Chondrocyte (in vitro differentiated cells): ENCODE measurements around the gene COL8A1. TPM values are rescaled to one million over a fixed set of nuclear protein-coding genes. Genes with fewer than 3 reads are reported as not detected.

Experiments
- DNase-seq: peaks from one replicate; pipeline ENCODE4 v3.0.0; 2021; ENCODE audit warnings: mixed read lengths, low spot score
- H3K27ac Mint-ChIP-seq: one replicate; pipeline ENCODE4 v1.8.0; 2021; ENCODE audit warnings: mild to moderate bottlenecking, moderate library complexity, mixed read lengths; ENCODE audit not compliant: unreplicated experiment
- H3K27me3 Mint-ChIP-seq: 2 replicates; pipeline ENCODE4 v1.8.0; 2021; ENCODE audit warnings: low read depth, mixed read lengths
- H3K36me3 Mint-ChIP-seq: 2 replicates; pipeline ENCODE4 v1.8.0; 2021; ENCODE audit warnings: low read depth, mixed read lengths
- H3K4me1 Mint-ChIP-seq: 2 replicates; pipeline ENCODE4 v1.8.0; 2021; ENCODE audit warnings: low read depth, mild to moderate bottlenecking, mixed read lengths
- H3K4me3 Mint-ChIP-seq: one replicate; pipeline ENCODE4 v1.8.0; 2021; ENCODE audit warnings: mild to moderate bottlenecking, moderate library complexity, mixed read lengths; ENCODE audit not compliant: unreplicated experiment
- H3K9me3 Mint-ChIP-seq: 2 replicates; pipeline ENCODE4 v1.8.0; 2021; ENCODE audit warnings: low read depth, mixed read lengths
- total RNA-seq: library from RNA; stranded (reverse); gene quantifications from 3 replicates; pipeline ENCODE4 v1.2.1, GENCODE V29; 2021
- TF ChIP-seq, protein P1 (sequence below): fragments of 200-600 bp; sonication (generic); IDR thresholded peaks from 2 replicates; pipeline ENCODE4 v1.5.0; 2021; ENCODE audit warnings: antibody characterized with exemption, mild to moderate bottlenecking, moderate library complexity

Gene COL8A1
- total RNA-seq, 1 donor from 2014 or later = 2,343 TPM

DNA sequence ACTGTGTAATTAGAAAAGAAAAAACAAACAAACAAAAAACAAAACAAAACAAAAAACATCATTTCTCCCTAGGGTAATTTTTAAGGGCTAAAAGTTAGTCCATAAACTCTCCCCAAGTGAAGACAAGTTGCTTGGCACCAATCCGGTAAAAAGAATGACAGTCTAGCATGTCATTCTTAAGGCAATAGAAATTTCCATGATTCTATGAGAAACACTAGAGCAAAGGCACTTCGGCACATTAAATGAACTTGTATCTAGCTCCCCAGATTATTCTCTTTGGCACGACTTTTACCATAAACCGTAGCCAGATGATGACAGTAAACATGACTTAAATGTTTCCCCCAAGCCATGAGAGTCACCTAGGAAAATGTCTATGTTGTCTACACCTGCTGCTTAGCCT lies 10.1 kb downstream of the COL8A1 start:
- peaks cover 55% of the 10 kb centered on the region for H3K36me3 Mint-ChIP-seq
- H3K4me3 Mint-ChIP-seq = peak overlapping the region; percentile 55
- peaks cover 93% of the 10 kb centered on the region for H3K4me1 Mint-ChIP-seq

DNA sequence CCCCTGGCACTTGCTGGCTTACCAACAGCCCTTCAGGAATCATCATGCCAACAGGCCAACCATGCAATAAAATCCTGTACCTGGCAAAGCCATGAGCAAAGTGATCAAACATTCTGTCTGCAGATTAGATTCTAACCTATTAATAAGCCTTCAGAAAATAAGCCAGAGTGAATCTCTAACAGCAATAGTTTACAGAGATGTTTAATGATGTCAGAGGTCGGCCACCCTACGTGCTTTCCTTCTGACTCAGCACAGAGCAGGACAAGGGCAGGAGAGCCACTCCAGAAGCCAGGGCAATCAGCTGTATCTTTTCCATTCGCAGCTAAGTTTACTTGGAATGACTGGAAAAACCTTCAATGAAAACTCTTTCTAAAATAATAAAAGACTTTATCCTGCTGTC lies 13.1 kb downstream of the COL8A1 start:
- no peak for DNase-seq
- peak overlapping the region; percentile 79 for H3K27ac Mint-ChIP-seq
- no peaks in the 10 kb centered on the region for H3K9me3 Mint-ChIP-seq
- TF ChIP-seq, protein P1, sequence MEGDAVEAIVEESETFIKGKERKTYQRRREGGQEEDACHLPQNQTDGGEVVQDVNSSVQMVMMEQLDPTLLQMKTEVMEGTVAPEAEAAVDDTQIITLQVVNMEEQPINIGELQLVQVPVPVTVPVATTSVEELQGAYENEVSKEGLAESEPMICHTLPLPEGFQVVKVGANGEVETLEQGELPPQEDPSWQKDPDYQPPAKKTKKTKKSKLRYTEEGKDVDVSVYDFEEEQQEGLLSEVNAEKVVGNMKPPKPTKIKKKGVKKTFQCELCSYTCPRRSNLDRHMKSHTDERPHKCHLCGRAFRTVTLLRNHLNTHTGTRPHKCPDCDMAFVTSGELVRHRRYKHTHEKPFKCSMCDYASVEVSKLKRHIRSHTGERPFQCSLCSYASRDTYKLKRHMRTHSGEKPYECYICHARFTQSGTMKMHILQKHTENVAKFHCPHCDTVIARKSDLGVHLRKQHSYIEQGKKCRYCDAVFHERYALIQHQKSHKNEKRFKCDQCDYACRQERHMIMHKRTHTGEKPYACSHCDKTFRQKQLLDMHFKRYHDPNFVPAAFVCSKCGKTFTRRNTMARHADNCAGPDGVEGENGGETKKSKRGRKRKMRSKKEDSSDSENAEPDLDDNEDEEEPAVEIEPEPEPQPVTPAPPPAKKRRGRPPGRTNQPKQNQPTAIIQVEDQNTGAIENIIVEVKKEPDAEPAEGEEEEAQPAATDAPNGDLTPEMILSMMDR = no peak
- H3K4me1 Mint-ChIP-seq = peaks cover 93% of the 10 kb centered on the region
- peaks cover 55% of the 10 kb centered on the region for H3K36me3 Mint-ChIP-seq
- H3K27me3 Mint-ChIP-seq = no peaks in the 10 kb centered on the region
- peak overlapping the region; percentile 47 for H3K4me3 Mint-ChIP-seq

More for the DNA sequence above, 10.1 kb downstream of the COL8A1 start:
- H3K27me3 Mint-ChIP-seq = no peaks in the 10 kb centered on the region
- TF ChIP-seq, protein P1 = no peak
- no peaks in the 10 kb centered on the region for H3K9me3 Mint-ChIP-seq
- no peak for DNase-seq
- peak overlapping the region; percentile 98 for H3K27ac Mint-ChIP-seq

DNA sequence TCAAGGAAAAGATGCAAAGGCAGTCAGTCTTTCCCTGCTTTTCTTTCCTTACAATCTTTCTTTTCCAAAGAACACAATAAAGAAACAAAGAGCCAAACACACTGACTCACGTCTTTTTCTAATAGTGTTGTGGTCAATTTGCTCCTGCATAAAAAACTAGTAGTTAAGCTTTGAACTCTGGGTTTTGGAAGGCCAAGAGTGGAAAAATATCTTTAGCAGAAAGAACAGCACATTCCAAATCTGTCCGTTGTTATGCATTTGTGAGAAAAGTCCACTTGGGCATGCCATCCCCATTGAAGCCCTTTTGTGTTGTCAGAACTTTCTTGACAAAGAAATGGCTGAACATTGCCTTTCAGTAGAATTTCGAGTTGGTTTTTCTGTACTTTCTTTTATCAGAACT lies 18.2 kb downstream of the COL8A1 start:
- Mint-ChIP-seq H3K36me3 (peaks cover 64% of the 10 kb centered on the region), H3K4me1 (peaks cover 97% of the 10 kb centered on the region), H3K9me3 (no peaks in the 10 kb centered on the region), H3K4me3 (no peak overlapping the region), H3K27ac (peak overlapping the region; percentile 87), H3K27me3 (no peaks in the 10 kb centered on the region)
- no peak for DNase-seq
- TF ChIP-seq, protein P1 = no peak

DNA sequence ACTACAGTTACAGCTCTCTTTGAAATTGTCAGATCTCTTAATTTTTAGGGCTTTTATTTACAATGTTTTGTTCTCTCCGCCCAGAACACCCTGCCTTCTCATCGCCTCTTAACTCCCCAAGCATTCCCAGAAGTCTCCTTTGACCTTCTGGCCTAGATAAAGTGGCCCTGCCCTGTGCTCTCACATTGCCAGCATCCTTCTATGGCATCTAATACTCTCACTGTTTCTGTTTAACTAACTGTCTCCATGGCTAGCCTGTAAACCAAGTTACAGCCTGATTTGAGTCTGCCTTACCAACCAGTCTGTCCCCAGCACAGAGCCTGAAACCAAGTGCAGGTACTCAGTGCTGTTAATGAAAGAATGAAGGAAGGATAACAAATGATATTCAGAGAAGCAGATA lies 19.9 kb downstream of the COL8A1 start:
- Mint-ChIP-seq H3K36me3 (peaks cover 61% of the 10 kb centered on the region), H3K4me3 (peak overlapping the region; percentile 13), H3K4me1 (peaks cover 93% of the 10 kb centered on the region), H3K27me3 (no peaks in the 10 kb centered on the region), H3K9me3 (no peaks in the 10 kb centered on the region), H3K27ac (peak overlapping the region; percentile 87)
- TF ChIP-seq, protein P1 = no peak
- DNase-seq = no peak

DNA sequence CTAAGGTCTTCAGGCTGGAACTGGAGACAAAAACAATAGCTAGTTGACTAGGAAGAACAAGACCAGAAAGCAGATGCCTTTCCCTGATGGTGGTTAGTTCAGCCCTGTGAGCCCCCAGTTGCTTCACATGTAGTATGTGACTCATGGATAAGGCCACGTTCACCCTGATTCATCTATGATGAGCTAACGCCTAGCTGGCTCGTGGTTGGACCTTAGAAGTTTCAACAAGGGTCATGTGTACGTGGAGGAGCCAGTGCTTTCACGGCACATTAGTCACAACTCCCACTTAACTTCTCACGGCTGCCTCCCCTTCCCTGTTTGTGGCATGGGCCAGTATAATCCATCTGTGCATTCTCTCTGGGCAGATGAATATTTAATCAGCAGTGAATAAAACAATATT lies 20.6 kb downstream of the COL8A1 start:
- peak overlapping the region; percentile 16 for H3K4me3 Mint-ChIP-seq
- H3K27ac Mint-ChIP-seq = peak overlapping the region; percentile 87
- no peaks in the 10 kb centered on the region for H3K27me3 Mint-ChIP-seq
- peaks cover 93% of the 10 kb centered on the region for H3K4me1 Mint-ChIP-seq
- H3K36me3 Mint-ChIP-seq = peaks cover 56% of the 10 kb centered on the region
- TF ChIP-seq, protein P1 = no peak
- no peak for DNase-seq
- H3K9me3 Mint-ChIP-seq = no peaks in the 10 kb centered on the region
